ENCODE measurements around the gene SELE. TPM values are rescaled to one million over a fixed set of nuclear protein-coding genes. Genes with fewer than 3 reads are reported as not detected.
"Not testable (repeated sequence)": the region's sequence is repeated elsewhere in the genome, so short reads cannot be mapped to it uniquely, and the experiment has no call there.

The SELE gene
- total RNA-seq, 1 experiment from 2014 or later, result not detected

GRCh38 chr1:169683168-169683567, 50.7 kb downstream of the SELE start:
- not testable (repeated sequence) for DNase-seq (ENCODE audit: low read depth)

GRCh38 chr1:169682071-169682470, 51.8 kb downstream of the SELE start:
- DNase-seq (ENCODE audit: low read depth), result no peak

DNA sequence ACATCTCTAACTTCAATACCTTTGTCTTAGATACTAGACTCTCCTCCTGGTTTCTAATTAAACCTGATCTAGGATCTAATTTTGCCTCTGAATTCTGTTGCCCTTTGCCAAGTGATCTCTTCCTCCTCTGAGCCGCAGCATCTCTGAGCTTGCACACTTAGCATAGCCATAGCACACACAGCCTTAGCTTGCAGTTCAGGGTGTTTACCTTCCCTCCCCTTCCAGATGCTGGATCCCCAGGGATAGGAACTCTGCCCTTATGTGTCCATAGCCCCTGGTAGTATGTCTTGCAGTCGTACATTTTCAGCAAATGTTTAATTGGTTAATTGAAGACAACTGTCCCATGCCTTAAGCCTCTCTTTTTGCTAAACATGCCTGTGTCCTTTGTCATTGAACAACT, 52.7 kb downstream of the SELE start:
- no peak for DNase-seq (ENCODE audit: low read depth)

- no peak for DNase-seq (ENCODE audit: low read depth)
Observed at GRCh38 chr1:169680377-169681019, 53.4 kb downstream of the SELE start.

DNA sequence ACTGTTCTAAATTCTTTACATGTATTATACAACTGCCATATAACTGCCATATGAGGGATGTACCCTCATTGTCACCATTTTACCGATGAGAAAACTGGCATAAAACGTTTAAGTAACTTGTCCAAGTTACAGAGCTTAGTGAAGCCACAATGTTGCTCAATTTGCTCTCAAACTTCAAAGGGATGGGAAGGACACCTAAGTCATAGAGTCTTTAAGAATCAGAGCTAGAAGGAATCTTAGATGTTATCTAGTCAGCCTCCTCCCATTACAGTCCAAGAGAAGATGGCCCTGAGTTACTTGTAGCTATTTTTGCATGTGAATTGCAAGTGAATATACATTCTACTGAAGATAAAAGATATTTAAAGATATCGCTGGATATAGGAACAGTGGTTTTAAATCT, 54.2 kb downstream of the SELE start:
- DNase-seq (ENCODE audit: low read depth), result no peak

DNA sequence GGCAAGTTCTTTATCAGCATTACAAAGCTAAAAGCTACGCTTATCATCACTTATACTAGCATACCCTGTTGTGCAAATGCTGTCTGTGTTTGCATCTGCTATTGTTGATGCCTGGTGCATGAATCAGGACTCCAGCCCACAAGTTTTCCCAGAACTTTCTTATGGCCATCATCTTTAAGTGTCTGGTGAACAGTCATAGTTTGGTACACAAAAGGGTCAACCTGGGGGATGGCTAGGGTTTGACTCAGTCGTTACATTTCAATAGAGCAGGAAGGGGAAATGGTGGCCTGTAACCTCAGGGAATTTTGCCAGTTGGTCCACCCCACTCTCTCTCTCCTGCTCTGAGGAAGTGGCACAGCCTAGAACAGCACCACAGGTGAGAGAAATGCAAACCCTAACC, 57.9 kb downstream of the SELE start:
- peak; percentile 17 for DNase-seq (ENCODE audit: low read depth)

Other genes with a start within 250 kb of the SELE start
- gene SLC19A2, start 248.1 kb downstream of the SELE start, total RNA-seq (2014; rRNA removed; shearing (Covaris generic)), result 8.1 and 10.4 TPM in 2 replicates
- not detected in 2 replicates for gene F5, start 147.6 kb downstream of the SELE start, total RNA-seq (2014; rRNA removed; shearing (Covaris generic))
- not detected in 2 replicates for gene SELP, start 104.0 kb downstream of the SELE start, total RNA-seq (2014; rRNA removed; shearing (Covaris generic))
- 0.15 TPM in 1 of 2 replicates, not detected in the other for gene SELL, start 22.5 kb downstream of the SELE start, total RNA-seq (2014; rRNA removed; shearing (Covaris generic))
- gene METTL18, start 60.8 kb upstream of the SELE start, total RNA-seq (2014; rRNA removed; shearing (Covaris generic)), result 3.4 and 5.4 TPM in 2 replicates
- 2.9 and 7.8 TPM in 2 replicates for gene SCYL3, start 159.8 kb upstream of the SELE start, total RNA-seq (2014; rRNA removed; shearing (Covaris generic))

Measured in M059J (cell line).